NK-92 (cell line): Measurements from ENCODE around the gene MBIP.

ENCODE experiments used
- DNase-seq: peaks from one replicate; lab custom pipeline; 2025; ENCODE audit not compliant: unreplicated experiment; lab: John Stamatoyannopoulos, UW

The MBIP gene

GRCh38 chr14:36270191-36270590, 50.2 kb downstream of the MBIP start:
- no peak for DNase-seq

GRCh38 chr14:36268121-36268520, 52.3 kb downstream of the MBIP start:
- DNase-seq, result no peak

- no peak for DNase-seq
Measured at GRCh38 chr14:36264595-36264994, 55.8 kb downstream of the MBIP start.

GRCh38 chr14:36264107-36264506, 56.3 kb downstream of the MBIP start:
- no peak for DNase-seq

GRCh38 chr14:36260970-36261640, 59.3 kb downstream of the MBIP start:
- no peak for DNase-seq

- no peak for DNase-seq
Measured at GRCh38 chr14:36258241-36258640, 62.2 kb downstream of the MBIP start.

GRCh38 chr14:36256126-36256801, 64.2 kb downstream of the MBIP start:
- DNase-seq, result no peak

- no peak for DNase-seq
Measured at GRCh38 chr14:36254020-36254624, 66.3 kb downstream of the MBIP start.
